OCI-LY3 (cell line): ENCODE measurements around the gene DUSP2.

Experiments
- H2AFZ ChIP-seq: fragments of 200-600, 300-600 bp; shearing (Covaris generic); 2 replicates; pipeline ENCODE4 v1.6.0; 2014; ENCODE audit warnings: antibody characterized with exemption, low read depth, low read length
- H3K27ac ChIP-seq: fragments of 200-600, 300-600 bp; sonication (generic); 2 replicates; pipeline ENCODE4 v1.5.1; 2014; ENCODE audit warnings: mild to moderate bottlenecking, low read length, moderate library complexity, mixed read lengths
- H3K27me3 ChIP-seq: fragments of 200-600, 300-600 bp; sonication (generic); 2 replicates; pipeline ENCODE4 v1.6.1; 2014; ENCODE audit warnings: low read depth, low read length, mixed read lengths
- H3K36me3 ChIP-seq: fragments of 200-600, 300-600 bp; sonication (generic); replicated peaks from 2 replicates; pipeline ENCODE3; 2014; ENCODE audit warnings: low read depth, low read length, mixed read lengths
- H3K4me1 ChIP-seq: fragments of 300-600, 200-600 bp; sonication (generic); 2 replicates; pipeline ENCODE4 v1.6.1; 2014; ENCODE audit warnings: low read length, mixed read lengths
- H3K4me2 ChIP-seq: fragments of 200-600, 300-600 bp; sonication (generic); 2 replicates; pipeline ENCODE4 v1.6.1; 2014; ENCODE audit warnings: low read length, mixed read lengths
- H3K4me3 ChIP-seq: fragments of 300-600, 200-600 bp; sonication (generic); 2 replicates; pipeline ENCODE4 v1.5.1; 2014; ENCODE audit warnings: antibody characterized with exemption, mild to moderate bottlenecking, low read length, moderate library complexity
- H3K79me2 ChIP-seq: fragments of 300-600, 200-600 bp; shearing (Covaris generic); 2 replicates; pipeline ENCODE4 v1.6.1; 2014; ENCODE audit warnings: mild to moderate bottlenecking, low read length, mixed read lengths
- H3K9ac ChIP-seq: fragments of 300-600, 200-600 bp; shearing (Covaris generic); 2 replicates; pipeline ENCODE4 v1.6.0; 2014; ENCODE audit warnings: mild to moderate bottlenecking, low read length, moderate library complexity
- H3K9me3 ChIP-seq: fragments of 200-600, 300-600 bp; shearing (Covaris generic); 2 replicates; pipeline ENCODE4 v1.6.1; 2014; ENCODE audit warnings: low read length, mixed read lengths; ENCODE audit not compliant: insufficient read depth
- H4K20me1 ChIP-seq: fragments of 200-600, 300-600 bp; sonication (generic); 2 replicates; pipeline ENCODE4 v1.6.1; 2016; ENCODE audit warnings: low read length, mixed read lengths; ENCODE audit not compliant: insufficient read depth
- EZH2phosphoT487 ChIP-seq: fragments of 200-600 bp; shearing (Covaris generic); IDR thresholded peaks from 2 replicates; pipeline ENCODE4 v1.6.1; 2018; ENCODE audit warnings: antibody characterized with exemption, mixed run types, low read depth
- TF ChIP-seq, protein P1 (sequence below): fragments of 200-600, 300-600 bp; sonication (generic); IDR thresholded peaks from 2 replicates; pipeline ENCODE4 v1.5.1; 2014; ENCODE audit warnings: antibody characterized with exemption, low read length, low read depth

DUSP2 gene

DNA sequence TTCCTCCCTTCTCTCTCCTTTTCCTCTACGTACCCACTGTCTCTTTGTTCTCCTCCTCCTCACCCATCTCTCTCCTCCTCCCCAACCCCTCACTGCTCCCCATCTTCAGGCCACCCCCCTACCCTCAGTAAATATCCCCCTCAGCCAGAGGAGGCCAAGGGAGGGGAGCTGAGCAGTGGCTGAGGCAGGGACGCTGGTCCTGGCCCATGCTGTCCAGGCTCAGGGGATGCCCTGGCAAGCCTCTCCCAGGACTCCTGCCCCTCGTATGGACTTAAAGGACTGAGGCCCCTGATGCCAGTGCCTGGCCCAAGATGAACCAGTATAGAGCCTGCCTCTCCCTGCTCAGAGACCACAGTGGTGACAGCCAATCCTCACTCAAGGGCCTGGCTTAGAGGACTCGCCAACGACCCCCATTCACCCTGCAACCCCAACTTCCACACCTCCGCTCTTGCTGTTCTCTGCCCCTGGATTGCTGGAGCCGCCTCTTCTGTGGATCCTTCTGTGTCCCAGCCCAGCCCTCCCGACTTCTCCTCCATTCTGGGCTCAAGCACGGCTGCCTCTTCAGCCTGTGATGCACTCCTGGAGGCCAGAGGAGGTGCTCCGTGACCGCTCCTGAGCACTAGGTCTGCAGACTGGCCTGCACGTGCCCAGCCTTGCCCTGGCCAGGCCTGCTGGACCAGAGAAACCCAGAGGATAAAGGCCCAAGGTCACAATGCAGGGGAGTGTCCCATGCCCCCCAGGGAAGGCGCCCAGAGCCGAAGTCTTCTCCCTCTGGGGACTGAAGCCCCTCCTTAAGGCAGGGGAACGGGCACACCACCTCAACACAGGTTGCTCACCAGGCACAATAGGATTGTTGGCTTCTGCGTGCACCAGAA lies 9.5 kb upstream of the DUSP2 start:
- H2AFZ ChIP-seq = no peak overlapping the region
- no peak overlapping the region for H3K27ac ChIP-seq
- no peak overlapping the region for H3K4me2 ChIP-seq
- H4K20me1 ChIP-seq = no peaks in the 10 kb centered on the region
- H3K9me3 ChIP-seq = no peaks in the 10 kb centered on the region
- no peak for TF ChIP-seq EZH2phosphoT487
- TF ChIP-seq, protein P1, sequence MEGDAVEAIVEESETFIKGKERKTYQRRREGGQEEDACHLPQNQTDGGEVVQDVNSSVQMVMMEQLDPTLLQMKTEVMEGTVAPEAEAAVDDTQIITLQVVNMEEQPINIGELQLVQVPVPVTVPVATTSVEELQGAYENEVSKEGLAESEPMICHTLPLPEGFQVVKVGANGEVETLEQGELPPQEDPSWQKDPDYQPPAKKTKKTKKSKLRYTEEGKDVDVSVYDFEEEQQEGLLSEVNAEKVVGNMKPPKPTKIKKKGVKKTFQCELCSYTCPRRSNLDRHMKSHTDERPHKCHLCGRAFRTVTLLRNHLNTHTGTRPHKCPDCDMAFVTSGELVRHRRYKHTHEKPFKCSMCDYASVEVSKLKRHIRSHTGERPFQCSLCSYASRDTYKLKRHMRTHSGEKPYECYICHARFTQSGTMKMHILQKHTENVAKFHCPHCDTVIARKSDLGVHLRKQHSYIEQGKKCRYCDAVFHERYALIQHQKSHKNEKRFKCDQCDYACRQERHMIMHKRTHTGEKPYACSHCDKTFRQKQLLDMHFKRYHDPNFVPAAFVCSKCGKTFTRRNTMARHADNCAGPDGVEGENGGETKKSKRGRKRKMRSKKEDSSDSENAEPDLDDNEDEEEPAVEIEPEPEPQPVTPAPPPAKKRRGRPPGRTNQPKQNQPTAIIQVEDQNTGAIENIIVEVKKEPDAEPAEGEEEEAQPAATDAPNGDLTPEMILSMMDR = no peak
- no peaks in the 10 kb centered on the region for H3K79me2 ChIP-seq
- H3K36me3 ChIP-seq = no peaks in the 10 kb centered on the region
- no peaks in the 10 kb centered on the region for H3K27me3 ChIP-seq
- peaks cover 34% of the 10 kb centered on the region for H3K4me1 ChIP-seq
- no peak overlapping the region for H3K9ac ChIP-seq
- no peak overlapping the region for H3K4me3 ChIP-seq

DNA sequence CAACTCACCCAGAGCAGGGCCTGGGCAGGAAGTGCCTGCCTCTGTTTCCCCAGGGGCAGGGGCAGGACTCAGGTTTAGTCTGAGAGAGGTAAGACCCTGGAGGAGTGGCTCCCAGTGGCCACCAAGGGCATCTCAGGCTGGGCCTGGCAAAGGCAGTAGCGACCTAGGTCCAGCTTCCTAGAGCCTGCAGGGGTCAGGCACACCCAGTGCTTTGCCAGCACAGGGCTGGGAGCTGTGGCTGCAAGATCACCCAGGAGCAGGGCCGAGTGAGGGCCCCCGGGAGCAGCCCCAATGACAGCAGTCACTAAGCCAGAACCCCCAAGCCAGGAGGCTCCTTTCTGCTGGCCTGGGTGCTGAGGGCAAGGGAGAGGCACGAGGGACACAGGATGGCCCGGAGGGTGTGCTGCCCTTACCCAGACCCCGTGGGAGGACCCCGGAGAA lies 8.8 kb upstream of the DUSP2 start:
- Histone ChIP-seq H2AFZ (no peak overlapping the region), H3K79me2 (no peaks in the 10 kb centered on the region), H3K36me3 (no peaks in the 10 kb centered on the region), H3K9me3 (no peaks in the 10 kb centered on the region), H3K4me1 (peaks cover 41% of the 10 kb centered on the region), H3K4me3 (no peak overlapping the region), H3K27me3 (no peaks in the 10 kb centered on the region), H3K9ac (no peak overlapping the region), H3K4me2 (no peak overlapping the region), H4K20me1 (no peaks in the 10 kb centered on the region), H3K27ac (no peak overlapping the region)
- TF ChIP-seq EZH2phosphoT487 = no peak
- TF ChIP-seq, protein P1 = no peak

DNA sequence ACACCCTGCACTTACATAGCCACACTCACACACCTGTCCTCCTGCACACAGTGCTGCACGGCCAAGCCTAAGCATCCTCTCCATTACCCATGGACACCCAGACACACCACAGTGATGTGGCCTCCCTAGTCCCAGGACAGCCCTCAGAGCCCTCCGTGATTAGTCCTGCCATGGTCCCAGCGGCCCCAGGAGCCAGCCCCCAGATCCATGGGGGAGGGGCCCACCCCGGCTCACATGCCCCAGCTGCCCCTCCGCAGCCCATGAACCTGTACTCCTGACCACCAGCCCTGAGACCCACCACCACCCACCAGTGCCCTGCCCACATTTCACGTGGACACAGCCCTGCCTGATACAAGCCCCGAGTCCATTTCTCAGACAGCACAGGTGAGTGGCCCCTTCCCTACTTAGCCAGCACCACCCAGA lies 8.1 kb upstream of the DUSP2 start:
- Histone ChIP-seq H3K9ac (no peak overlapping the region), H4K20me1 (no peaks in the 10 kb centered on the region), H3K9me3 (no peaks in the 10 kb centered on the region), H3K27me3 (no peaks in the 10 kb centered on the region), H3K4me2 (no peak overlapping the region), H3K4me1 (peaks cover 42% of the 10 kb centered on the region), H3K4me3 (no peak overlapping the region), H3K27ac (no peak overlapping the region), H2AFZ (no peak overlapping the region), H3K36me3 (no peaks in the 10 kb centered on the region), H3K79me2 (no peaks in the 10 kb centered on the region)
- TF ChIP-seq, protein P1 = no peak
- no peak for TF ChIP-seq EZH2phosphoT487

DNA sequence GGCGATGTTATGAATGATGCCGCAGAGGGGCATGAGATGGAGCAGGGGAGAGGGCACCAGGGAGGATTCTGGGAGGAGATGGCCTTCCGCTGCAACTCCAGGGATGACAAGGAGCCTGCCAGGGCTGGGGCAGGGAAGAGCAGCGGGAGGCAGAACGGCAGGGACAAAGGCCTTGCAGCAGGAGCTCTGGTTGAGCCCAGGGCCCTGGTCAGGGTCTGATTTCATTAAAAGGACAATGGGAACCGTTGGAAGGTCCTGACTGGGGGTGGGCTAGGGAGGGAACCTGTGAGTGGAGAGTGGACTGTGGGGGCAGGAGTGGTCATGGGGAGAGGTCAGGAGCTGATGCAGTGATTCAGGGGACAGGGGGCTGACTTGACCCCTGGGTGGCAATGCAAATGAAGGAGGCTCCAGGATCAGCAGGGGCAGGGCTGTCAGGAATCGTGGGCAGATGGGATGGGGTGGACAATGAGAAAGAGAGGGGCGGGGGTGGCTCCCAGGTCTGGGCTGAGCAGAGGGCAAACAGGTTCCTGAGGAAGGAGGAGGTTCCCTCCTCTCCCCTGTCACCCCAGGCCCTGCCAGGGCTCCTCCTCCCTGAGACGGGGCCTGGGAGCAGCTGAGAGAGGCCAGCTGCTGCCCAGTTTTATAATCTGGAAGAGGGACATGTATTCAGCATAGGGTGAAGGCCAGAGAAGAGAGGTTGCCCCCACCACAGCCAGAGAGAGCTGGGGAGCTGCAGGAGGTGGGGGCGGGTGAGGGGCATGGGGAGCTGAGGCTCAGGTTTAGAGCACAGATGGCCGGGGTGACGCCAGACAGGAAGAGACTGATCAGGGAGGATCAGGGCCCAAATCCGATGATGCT lies 7.3 kb upstream of the DUSP2 start:
- no peak overlapping the region for H2AFZ ChIP-seq
- no peaks in the 10 kb centered on the region for H3K9me3 ChIP-seq
- peaks cover 42% of the 10 kb centered on the region for H3K4me1 ChIP-seq
- no peak overlapping the region for H3K4me2 ChIP-seq
- no peaks in the 10 kb centered on the region for H3K79me2 ChIP-seq
- H3K27ac ChIP-seq = no peak overlapping the region
- TF ChIP-seq, protein P1 = no peak
- TF ChIP-seq EZH2phosphoT487 = no peak
- H3K36me3 ChIP-seq = no peaks in the 10 kb centered on the region
- no peak overlapping the region for H3K4me3 ChIP-seq
- no peaks in the 10 kb centered on the region for H3K27me3 ChIP-seq
- no peak overlapping the region for H3K9ac ChIP-seq
- no peaks in the 10 kb centered on the region for H4K20me1 ChIP-seq
